ENCODE results near the gene CFAP46. TPM values are rescaled to one million over a fixed set of nuclear protein-coding genes. Genes with fewer than 3 reads are reported as not detected.
"Not testable (repeated sequence)": the region's sequence is repeated elsewhere in the genome, so short reads cannot be mapped to it uniquely, and the experiment has no call there.

The CFAP46 gene
- polyA plus RNA-seq, 12 donors = 0.25 to 1.2 (median 0.50) TPM; not detected in 2

- no peak for DNase-seq
Observed at GRCh38 chr10:132980426-132981172, 38.2 kb upstream of the CFAP46 start.

DNA sequence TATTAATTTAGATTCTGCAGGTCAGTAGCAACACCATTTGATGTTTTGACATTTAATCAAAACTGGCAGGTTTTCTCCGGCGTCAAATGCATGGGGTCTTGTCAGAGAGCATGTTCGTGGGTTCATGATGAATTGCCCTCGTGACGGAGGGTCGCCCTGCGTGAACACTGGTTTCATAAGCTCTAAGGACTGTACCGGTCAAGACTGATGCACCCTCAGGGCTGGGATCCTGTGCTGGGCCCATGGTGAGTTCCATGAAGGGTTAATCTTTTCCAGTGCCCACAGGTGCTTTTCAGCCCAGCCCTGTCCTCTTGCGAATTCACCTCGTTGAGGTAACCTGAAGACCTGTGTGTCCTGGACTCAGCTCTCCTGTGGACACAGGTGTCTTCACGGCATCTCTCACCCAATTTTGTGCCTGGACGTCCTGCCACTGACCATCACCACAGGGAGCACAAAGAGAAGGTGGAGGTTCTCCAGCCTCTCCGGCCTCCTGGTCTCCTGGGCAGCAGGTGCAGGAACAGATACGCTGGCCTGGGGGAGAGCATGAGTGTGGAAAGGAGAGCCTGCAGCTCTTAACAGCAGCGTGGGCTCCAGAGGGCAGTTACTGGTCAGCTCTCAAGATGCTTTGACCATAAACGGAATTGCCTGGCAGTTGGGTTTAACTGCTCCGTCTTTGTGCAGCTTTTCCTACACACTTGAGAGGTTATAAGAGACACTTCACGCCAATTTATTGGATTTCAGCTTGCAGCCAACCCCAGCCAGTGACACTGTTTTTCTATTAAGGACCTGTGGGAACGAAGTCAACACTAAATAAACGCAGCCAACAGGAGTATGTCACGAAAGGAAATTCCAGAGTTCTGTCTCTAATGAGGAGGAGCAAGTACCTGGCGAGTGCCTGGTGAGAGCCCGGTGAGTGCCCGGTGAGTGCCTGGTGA, 37.4 kb upstream of the CFAP46 start:
- DNase-seq = no peak

- DNase-seq = no peak
Observed at GRCh38 chr10:132978542-132978941, 36.2 kb upstream of the CFAP46 start.

DNA sequence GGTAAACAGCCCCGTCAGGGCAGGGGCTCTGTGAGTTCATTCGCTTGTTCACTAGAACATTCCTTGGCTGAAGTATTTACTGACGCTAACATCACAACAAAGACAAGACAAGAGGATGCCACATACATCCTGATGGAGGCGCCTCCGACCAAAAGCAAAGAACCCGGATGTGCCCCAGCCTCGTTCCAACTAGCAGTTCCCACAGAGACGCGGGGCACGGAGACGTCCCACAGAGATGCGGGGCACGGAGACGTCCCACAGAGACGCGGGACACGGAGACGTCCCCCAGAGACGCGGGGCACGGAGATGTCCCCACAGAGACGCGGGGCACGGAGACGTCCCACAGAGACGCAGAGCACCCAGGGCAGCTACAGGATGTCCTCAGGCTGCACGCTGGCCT, 35.4 kb upstream of the CFAP46 start:
- no peak for DNase-seq

GRCh38 chr10:132977076-132977475, 34.7 kb upstream of the CFAP46 start:
- no peak for DNase-seq

- no peak for DNase-seq
Observed at GRCh38 chr10:132975831-132976682, 33.7 kb upstream of the CFAP46 start.

DNA sequence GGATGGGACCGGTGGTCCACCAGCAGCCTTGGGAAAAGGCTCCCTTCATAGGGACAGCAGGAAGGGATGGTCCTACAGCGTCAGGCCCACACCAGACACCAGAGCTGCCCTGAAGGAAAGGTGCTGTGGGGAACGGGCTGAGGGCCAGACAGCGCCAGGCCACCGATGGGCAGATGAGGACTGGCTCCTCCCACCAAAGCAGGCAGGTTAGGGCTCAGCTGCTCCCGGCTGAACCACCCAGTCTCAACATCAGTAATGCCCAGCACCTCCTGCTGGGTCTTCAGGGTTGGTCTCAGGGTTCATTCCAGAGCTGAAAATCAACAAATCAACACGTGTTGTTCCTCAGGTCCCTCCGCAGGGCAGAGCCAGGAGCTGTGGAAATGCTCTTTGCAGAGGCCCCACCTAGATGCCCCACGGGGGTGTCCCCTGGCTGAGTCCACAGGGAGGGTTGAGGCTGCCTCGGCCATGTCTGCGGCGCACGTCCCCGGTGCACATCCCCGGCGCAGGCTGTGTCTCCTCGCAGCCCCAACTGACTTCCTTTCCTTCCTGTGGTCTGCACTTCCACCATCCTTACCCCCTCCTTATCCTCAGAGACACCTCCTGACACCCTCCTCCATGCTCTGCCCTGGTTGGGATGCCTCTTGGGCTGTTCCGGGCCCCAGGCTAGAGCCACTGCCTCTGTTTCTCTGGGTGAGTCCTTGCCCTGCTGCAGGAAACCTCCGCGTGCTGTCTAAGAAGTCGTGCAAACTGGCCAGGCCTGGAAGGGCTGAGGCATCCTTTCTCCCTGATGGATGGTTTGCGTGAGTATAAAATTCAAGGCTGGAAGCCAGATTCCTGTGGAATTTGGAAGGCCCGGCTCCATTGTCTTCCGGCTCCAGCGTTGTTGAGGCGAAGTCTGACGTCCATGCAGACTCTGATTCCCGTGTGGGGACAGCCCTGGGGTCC, 32.8 kb upstream of the CFAP46 start:
- peak; percentile 45 for DNase-seq

- DNase-seq = no peak
Observed at GRCh38 chr10:132974249-132974796, 32.0 kb upstream of the CFAP46 start.

- no peak for DNase-seq
Observed at GRCh38 chr10:132973903-132974241, 31.5 kb upstream of the CFAP46 start.

DNA sequence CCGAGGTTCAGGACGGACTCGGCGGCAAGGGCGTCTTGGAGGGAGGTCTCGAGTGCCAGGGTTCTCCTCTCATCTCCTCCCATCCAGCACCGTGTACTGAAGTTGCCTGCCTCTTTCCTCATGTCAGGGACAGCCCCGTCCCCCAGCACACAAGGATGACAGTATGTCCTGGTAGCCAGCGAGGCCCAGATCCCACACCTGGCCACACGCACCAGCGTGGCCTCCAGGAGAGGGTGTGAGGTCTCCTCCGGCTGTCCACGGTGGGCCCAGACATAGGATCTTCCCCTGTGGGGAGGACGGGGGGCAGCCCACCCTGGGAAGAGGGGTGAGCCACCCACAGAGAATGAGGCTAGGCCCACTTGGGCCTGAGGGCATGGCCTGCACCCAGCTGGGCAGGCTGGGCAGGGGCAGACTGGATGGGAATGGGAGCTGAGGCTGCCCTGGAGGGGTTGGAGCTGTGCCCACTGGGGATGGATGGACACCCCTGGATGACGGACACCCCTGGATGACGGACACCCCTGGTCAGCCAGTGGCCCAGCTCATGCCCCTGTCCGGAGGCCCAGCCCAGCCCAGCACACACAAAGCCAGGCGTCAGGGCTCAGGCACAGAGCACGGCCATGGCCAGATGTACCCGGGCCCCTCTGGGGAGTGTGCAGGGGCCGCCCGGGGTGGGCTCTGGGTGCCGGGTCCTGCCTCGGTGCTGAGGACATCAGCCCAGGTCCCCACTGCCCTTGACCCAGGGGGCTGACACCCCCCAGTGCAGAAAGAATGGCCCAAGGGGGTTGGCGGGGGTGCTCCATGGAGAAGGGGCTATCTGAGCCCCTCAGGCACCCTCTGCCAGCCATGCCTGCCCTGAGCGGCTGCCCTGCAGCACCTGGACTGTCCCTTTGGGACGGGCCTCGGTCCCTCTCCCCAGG, 30.9 kb upstream of the CFAP46 start:
- DNase-seq = no peak

- no peak for DNase-seq
Observed at GRCh38 chr10:132972149-132972985, 30.0 kb upstream of the CFAP46 start.

DNA sequence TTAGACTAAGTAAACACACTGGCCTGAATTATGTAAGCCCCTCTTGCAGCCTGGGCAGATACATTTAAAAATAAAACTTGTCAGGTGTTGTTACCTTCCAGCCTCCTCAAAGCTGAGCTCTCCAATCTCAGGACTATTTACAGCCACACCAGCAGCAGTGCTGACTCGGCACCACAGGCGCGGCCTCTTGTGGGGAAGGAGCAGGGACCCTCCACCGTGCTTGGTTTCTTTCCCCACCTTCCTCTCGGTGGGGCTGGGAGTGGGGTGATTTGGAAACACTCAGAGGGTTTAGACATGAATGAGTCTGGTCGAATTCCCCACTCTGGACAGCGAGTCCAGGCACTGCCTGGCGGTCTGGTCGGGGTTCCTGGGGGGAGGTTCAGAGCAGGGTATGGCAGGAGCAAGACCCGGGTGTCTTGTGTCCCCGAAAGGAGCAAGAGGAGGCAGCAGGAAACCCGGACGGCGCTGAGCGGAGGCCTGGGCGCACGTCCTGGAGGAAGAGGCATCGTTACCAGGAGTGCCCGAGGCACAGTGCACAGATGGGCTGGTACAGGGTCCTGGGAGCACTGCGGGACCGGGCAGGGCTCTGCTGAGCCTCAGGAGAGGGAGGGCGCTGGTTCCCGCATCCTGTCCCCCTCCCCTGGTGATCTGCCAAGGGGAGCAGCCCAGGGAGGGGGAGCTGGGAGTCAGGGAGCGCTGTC, 29.2 kb upstream of the CFAP46 start:
- DNase-seq = no peak

GRCh38 chr10:132970641-132971438, 28.5 kb upstream of the CFAP46 start:
- DNase-seq = no peak

DNA sequence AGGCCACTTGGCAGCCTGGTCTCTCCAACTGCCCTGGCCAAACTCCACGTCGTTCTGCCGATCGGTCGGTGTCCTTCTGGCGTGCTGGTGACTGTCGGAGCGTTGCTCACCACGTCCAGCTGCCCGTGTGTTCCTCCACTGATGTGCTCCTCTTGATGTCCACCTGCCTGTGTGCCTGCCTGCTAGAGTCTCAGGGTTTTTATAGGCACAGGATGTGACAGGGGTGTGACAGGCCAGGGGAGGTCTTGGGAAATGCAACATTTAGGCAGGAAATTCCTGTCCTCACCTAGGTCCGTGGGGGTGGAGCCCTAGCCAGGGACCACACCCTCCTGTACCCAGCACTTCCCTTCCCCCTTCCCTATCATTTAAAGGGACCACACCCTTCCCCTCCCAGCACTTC, 25.2 kb upstream of the CFAP46 start:
- DNase-seq = no peak

GRCh38 chr10:132965411-132966057, 23.2 kb upstream of the CFAP46 start:
- DNase-seq = no peak

DNA sequence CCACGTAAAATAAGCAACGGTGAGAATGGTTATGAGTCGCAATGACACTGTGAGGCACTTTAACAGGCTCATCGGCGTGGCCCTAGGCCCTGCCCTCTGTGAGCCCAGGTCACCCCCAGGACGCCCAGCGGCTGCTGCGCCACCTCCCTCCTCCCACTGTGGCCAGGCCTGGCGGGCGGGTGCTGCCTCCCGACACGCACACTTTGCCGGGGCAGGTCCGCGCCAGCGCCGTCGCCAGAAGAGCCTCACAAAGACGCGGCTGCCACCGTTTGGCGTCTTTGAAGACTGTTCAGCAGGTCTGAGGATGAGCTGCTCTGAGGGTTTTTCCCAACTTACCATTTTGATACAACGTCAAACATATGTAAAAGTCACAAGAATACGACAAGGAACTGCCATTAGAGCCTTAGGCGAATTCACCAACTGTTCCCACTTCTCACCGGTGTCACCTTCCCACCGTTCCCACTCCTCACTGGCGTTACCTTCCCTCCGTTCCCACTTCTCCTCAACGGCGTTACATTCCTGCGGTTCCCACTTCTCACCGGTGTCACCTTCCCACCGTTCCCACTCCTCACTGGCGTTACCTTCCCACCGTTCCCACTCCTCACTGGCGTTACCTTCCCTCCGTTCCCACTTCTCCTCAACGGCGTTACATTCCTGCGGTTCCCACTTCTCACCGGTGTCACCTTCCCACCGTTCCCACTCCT, 22.5 kb upstream of the CFAP46 start:
- DNase-seq = not testable (repeated sequence)
